Measurements from ENCODE around the gene POMGNT1. TPM values are rescaled to one million over a fixed set of nuclear protein-coding genes. Genes with fewer than 3 reads are reported as not detected.
A peak's percentile ranks its signal among the peaks of the same experiment; 100 is the strongest.

Gene POMGNT1
- total RNA-seq, 2 donors from 2014 or later: 31.9 to 36.3 TPM

DNA sequence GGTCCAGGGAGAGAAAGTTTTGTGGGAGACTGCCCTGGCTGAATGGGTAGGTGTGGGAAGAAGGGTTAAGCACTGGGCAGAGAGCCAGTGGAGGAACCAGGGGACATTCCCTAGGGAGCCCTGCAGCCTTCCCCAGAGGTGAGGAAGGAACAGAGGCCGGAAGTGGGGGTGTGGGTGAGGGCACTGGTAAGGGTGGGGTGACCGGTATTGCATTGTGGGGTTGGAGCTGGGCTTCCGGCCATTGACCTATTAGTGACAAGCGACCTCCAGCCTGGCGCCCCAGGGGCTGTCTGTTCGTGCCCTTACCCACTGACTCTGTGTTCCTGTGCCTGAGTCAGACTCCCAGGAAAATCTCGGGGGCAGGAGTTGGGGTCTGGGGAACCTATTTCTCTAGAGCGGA is 26.9 kb downstream of the POMGNT1 start:
- Histone ChIP-seq H3K4me3 (no peak overlapping the region), H3K9me3 (no peaks in the 10 kb centered on the region), H3K4me1 (peaks cover 28% of the 10 kb centered on the region), H3K36me3 (replicated peaks in 1 of 2; ENCODE audit: insufficient read depth in 1 of 2, low read depth in 2 of 2) (no peaks in the 10 kb centered on the region), H3K27me3 (peaks cover 0 to 5% of the 10 kb centered on the region in 2 donors), H3K27ac (peak overlapping the region in 2 of 4 donors; percentile 49 to 51)
- ATAC-seq (no peak), DNase-seq (no peak)
- intact Hi-C loops (cut with DNase I): no loop called here
- no peak for TF ChIP-seq POLR2A (IDR thresholded peaks at IDR 0.05)
- TF ChIP-seq, protein P1, sequence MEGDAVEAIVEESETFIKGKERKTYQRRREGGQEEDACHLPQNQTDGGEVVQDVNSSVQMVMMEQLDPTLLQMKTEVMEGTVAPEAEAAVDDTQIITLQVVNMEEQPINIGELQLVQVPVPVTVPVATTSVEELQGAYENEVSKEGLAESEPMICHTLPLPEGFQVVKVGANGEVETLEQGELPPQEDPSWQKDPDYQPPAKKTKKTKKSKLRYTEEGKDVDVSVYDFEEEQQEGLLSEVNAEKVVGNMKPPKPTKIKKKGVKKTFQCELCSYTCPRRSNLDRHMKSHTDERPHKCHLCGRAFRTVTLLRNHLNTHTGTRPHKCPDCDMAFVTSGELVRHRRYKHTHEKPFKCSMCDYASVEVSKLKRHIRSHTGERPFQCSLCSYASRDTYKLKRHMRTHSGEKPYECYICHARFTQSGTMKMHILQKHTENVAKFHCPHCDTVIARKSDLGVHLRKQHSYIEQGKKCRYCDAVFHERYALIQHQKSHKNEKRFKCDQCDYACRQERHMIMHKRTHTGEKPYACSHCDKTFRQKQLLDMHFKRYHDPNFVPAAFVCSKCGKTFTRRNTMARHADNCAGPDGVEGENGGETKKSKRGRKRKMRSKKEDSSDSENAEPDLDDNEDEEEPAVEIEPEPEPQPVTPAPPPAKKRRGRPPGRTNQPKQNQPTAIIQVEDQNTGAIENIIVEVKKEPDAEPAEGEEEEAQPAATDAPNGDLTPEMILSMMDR (IDR thresholded peaks at IDR 0.05): no peak
- 69 to 81% methylated on average over 8 of the region's 8 CpGs for WGBS, 2 donors

DNA sequence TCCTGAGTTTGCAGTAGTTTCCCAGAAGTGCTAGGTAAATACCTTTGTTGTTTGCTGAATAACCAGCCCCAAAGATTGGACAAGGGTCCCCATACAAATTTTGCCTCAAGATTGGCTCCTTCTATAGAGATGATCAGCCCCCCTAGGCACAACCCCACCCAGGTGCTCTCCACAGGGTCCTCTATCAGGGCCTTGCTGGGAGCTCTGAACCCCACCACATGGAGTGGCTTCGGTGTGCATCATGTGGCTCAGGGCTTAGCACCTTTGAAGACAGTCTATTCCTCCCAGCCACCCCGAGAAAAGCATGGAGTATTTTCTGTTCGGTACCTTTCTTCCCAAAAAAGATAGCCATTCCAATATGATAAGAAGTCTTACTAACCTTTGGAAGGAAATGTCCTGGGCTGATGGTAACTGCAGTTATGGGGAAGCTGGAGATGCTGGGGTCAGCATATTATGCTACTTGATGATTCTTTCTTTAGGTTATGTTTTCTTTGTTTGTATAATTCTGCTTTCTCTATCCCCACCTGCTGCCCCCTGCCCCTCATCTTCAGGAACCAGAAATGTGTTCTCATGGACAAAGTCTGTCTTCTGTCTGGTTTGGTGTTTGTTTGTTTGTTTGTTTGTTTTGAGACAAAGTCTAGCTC is 28.3 kb downstream of the POMGNT1 start:
- H3K4me1 ChIP-seq: peaks cover 28% of the 10 kb centered on the region
- no peaks in the 10 kb centered on the region for H3K9me3 ChIP-seq
- ATAC-seq (no peak), DNase-seq (no peak)
- H3K27me3 ChIP-seq: peaks cover 0 to 5% of the 10 kb centered on the region in 2 donors
- no peak overlapping the region for H3K27ac ChIP-seq
- TF ChIP-seq, protein P1 (IDR thresholded peaks at IDR 0.05): no peak
- TF ChIP-seq POLR2A (IDR thresholded peaks at IDR 0.05): no peak
- intact Hi-C loops (cut with DNase I): no loop called here
- no peaks in the 10 kb centered on the region for H3K36me3 ChIP-seq (replicated peaks in 1 of 2; ENCODE audit: insufficient read depth in 1 of 2, low read depth in 2 of 2)
- no peak overlapping the region for H3K4me3 ChIP-seq
- 77 to 79% methylated on average over 3 of the region's 3 CpGs for WGBS, 2 donors

DNA sequence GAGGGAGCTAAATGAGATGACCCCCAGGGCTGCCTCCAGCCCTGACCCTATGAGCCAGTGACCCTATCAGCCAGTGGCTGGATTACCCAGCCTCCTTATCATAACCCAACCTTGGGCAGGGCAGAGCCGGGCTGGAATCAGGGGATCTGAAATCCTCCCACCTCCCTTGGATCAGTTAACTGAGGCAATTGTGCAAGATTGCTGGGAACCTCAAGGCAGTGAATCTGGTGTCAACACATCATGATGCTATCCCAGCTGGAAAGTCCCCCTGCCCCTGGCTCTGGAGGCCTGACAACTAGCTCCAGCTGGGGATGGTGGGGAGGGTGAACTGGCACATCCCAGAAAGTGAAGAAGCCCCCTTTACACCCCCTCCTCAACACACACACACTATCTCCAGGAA is 29.8 kb downstream of the POMGNT1 start:
- intact Hi-C loops (cut with DNase I): no loop called here
- TF ChIP-seq POLR2A (IDR thresholded peaks at IDR 0.05): no peak
- TF ChIP-seq, protein P1 (IDR thresholded peaks at IDR 0.05): no peak
- WGBS, 2 donors: 40 to 92% methylated on average over 1 of the region's 1 CpG
- no peak for ATAC-seq
- no peak for DNase-seq
- Histone ChIP-seq H3K9me3 (no peaks in the 10 kb centered on the region), H3K27me3 (peaks cover 0 to 5% of the 10 kb centered on the region in 2 donors), H3K36me3 (replicated peaks in 1 of 2; ENCODE audit: insufficient read depth in 1 of 2, low read depth in 2 of 2) (no peaks in the 10 kb centered on the region), H3K4me3 (no peak overlapping the region), H3K4me1 (peaks cover 28% of the 10 kb centered on the region), H3K27ac (no peak overlapping the region)

DNA sequence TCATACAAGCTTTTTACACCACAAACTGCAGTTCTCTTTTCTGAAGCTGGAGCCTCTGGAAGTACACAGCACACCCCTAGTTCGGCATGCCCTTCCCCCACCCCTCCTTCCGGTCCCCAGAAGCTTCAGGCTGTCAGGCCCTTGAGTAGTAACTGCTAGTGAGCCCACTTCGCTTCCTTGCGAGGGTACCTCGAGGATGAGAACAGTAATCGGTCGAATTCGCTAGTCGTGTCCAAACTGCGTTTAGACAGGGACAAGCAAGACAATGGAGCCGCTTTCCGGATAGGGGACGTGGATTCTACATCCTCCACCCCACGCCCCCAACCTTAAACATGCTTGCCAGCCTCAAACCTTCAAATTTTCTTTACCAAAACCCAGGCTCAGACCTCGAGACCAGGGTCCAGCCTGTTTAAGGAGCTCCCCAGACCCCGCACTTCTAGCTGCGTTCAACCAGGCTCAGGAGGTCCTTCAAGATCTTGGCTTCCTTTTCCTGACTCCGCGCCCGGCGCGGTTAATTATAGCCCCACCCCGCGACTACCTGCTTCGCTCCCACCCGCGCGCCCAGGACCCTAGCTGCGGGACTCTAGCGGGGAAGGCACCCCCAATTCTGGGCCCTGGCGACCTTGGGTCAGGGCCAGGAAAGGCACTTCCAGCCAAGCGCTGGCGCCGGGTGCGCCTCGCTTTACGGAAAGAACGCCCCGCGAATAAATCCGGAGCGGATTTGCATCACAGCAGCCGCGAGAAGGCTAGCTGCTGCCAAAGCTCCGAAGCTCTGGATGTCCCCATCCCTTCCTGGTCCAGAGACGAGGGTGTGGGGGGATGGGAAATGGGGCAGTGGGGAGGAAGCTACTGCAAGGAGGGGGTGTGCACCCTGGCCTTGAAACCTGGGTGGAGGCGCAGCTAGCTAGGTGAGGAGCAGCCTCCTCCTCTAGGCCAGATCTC is 31.4 kb downstream of the POMGNT1 start:
- Histone ChIP-seq H3K4me1 (peaks cover 16% of the 10 kb centered on the region), H3K27ac (peak overlapping the region in 3 of 4 donors; percentile 8 to 22 (median 9)), H3K36me3 (replicated peaks in 1 of 2; ENCODE audit: insufficient read depth in 1 of 2, low read depth in 2 of 2) (no peaks in the 10 kb centered on the region), H3K27me3 (peaks cover 0 to 5% of the 10 kb centered on the region in 2 donors), H3K4me3 (no peak overlapping the region), H3K9me3 (no peaks in the 10 kb centered on the region)
- TF ChIP-seq, protein P1 (IDR thresholded peaks at IDR 0.05): no peak
- TF ChIP-seq POLR2A (IDR thresholded peaks at IDR 0.05): no peak
- intact Hi-C loops (cut with DNase I): no loop called here
- ATAC-seq (peak; percentile 51), DNase-seq (peak in 2 of 4 donors; percentile 26 to 48)
- 14 to 23% methylated on average over 17 to 47 of the region's 47 CpGs for WGBS, 2 donors
